D341Med (cell line): ENCODE data around the gene KIAA1671.
A peak's percentile ranks its signal among the peaks of the same experiment; 100 is the strongest.
"Not testable (repeated sequence)": the region's sequence is repeated elsewhere in the genome, so short reads cannot be mapped to it uniquely, and the experiment has no call there.

ENCODE experiments used
- DNase-seq: peaks from one replicate; pipeline ENCODE4 v3.0.0; 2012; ENCODE audit warnings: low spot score

The KIAA1671 gene

GRCh38 chr22:25174888-25175411, 222.4 kb downstream of the KIAA1671 start:
- no peak for DNase-seq

- DNase-seq = no peak
Observed at GRCh38 chr22:25176175-25176574, 223.7 kb downstream of the KIAA1671 start.

GRCh38 chr22:25176799-25177198, 224.3 kb downstream of the KIAA1671 start:
- no peak for DNase-seq

GRCh38 chr22:25177226-25177625, 224.7 kb downstream of the KIAA1671 start:
- no peak for DNase-seq

DNA sequence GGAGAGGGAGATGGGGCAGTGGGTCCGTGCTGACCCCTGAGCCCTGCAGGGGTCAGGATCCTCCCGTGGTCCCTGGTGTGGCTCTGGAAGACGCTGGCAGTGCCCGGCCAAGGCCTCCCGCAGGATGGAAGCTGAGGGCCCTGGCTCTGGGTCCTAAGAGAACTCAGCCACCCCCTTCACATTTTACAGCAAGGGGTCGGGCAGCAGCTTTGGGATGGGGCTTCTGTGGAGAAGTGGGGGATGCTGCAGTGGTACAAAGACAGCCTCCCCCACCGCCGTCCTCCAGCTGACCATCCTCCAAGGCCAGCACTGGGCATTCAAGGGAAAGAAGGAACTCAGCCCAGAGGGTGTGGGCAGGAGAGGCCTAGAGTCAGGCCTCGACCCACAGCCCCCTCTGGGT, 225.4 kb downstream of the KIAA1671 start:
- no peak for DNase-seq

GRCh38 chr22:25178348-25178747, 225.8 kb downstream of the KIAA1671 start:
- DNase-seq = not testable (repeated sequence)

DNA sequence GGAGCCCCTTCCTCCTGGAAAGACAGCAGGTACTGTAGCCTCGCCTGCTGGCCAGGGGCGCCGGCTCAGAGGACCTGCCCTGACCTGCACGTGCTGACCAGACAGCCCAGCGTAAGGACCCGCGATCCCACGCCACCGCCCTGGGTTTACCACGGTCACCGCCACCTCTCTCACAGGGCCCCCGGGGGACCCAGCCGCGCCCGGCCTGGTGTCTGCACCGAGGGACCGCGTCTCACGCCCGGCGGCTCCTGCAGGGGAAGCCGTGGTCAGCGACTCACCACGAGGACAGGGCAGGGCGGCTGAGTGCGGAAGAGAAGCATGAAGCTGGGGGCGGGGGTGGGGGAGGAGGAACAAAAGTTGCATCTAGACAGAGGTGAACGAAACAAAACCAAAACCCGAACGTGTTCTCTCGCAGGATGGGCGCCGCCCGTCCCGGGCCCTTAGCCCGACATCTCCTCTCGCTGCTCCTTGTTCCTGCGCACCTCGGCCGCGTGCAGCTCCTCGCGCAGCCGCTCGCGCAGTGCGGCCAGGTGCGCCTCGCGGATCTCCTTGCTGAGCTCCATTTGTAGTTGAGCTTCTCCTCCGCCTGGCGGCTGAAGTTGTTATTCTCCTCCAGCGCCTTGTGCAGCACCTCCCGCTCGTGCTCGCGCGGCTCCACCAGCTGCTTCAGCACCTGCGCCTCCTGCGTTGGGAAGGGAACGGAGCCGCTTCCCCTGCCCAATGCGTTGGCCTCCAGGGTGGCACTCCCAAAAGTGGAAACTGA, 226.5 kb downstream of the KIAA1671 start:
- not testable (repeated sequence) for DNase-seq

DNA sequence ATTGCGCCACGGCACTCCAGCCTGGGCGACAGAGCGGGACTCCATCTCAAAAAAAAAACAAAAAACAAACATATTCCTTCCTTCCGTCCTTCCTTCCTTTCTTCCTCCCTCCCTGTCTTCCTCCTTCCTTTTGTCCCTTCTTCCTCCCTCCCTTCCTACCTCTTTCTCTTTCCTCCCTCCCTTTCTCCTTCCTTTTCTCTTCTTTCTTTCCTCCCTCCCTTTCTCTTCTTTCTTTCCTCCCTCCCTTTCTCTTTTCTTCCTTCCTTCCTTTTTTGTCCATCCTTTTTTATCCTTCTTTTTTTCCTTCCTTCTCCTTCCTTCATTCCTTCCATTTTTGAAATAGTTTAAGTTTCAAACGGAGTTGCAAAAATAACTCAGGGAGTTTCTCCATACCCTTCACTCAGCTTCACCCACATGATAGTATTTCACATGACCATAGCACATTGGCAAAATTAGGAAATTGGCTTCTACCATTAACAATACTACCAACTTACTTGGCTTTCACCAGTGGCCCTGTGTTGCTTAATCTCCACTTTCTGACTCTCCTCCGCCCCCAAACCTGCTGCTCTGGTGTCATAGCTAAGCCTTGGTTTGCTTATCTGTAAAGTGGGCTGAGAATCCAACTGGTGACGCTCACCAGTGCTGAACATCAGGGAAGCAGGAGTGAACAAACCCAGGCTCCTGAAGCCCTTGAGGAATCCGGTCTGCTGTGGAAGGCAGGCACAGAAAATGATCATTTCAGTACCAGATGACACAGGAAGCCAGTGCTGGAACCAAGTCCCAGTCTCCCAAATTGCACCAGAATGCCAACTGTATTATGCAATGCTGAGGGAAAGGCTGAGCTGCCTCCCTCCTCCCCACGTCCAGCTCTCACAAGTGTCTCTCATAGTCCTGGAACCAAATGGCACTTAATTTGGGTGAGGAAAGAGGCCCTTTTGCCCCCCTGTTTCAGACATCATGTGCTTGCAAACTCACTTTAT, 229.9 kb downstream of the KIAA1671 start:
- no peak for DNase-seq

DNA sequence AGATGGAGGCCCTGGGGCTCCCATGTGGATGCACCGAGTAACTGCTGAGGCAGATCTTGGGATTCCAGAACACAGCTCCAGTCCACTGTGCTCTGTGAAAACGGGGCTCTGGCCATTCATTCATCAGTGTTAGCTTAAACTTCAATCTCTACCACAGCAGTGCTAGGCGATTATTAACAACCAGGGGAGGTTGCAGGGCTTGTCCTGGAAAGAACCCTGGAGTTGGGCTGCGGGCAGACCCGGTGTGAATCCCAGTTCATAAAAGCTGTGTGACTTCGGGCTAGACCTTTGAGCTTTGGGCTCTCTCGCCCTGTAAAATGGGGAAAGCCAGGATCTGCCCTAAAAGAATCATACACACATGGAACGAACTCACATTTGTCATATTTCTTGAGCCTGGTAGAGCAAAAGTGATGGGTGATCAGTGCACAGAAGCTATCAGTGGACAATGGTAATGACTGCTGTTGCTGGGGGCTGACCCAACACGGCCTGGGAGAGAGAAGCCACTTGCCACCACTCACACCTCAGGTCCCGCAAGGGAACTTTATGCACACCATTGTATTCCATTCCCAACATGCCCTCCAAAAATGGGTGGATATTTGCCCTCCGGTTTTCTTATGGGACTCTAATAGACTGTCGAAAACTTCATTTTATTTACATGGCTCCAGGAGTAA, 231.6 kb downstream of the KIAA1671 start:
- DNase-seq = no peak

DNA sequence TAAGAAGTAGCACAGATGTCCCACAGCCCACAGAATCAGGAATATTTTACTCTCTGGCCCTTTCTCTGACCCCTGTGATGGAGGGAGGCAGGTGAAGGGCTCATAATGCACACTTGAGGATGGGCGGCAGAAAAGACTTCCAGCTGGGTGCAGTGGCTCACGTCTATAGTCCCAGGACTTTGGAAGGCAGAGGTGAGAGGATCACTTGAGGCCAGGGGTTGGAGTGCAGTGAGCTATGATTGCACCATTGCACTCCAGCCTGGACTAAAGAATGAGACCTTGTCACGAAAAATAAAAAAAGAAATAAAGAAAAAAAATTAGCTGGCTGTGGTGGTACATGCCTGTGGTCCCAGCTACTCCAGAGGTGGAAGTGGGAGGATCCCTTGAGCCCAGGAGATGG, 233.6 kb downstream of the KIAA1671 start:
- no peak for DNase-seq

- DNase-seq = no peak
Observed at GRCh38 chr22:25187469-25187868, 235.0 kb downstream of the KIAA1671 start.

- peak; percentile 12 for DNase-seq
Observed at GRCh38 chr22:25192406-25192805, 239.9 kb downstream of the KIAA1671 start.

DNA sequence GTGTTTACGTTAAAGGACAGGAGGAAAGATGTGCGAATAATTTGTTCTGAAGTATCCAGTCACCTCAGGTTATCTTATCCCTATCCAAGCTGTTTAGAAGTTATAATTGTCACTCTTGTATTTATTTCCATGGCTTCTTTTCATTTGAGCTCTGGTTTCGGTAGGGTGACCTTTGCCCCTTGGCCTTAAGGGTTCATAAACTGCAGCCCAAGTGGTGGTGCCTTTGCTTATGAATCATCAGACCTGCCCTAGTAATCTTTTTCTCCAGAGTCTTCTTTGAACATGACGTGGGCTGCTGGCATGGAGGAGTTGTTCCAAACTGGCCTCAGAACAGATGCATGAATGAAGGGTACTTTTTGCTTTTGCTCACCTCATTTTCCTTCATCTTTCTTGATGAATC, 240.6 kb downstream of the KIAA1671 start:
- no peak for DNase-seq

GRCh38 chr22:25193548-25193947, 241.0 kb downstream of the KIAA1671 start:
- no peak for DNase-seq

DNA sequence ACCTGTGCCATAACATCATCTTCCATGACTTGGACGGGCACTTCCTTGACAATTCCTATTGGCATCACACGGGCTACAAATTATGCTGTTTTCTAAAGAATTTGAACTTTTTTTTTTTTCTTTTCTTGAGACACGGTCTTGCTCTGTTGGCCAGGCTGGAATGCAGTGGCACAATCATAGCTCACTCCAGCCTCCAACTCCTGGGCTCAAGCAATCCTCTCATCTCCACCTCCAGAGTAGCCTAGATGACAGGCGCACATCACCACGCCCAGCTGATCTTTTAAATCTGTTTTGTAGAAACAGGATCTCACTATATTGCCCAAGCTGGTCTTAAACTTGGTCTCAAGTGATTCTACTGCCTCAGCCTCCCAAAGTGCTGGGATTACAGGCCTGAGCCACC, 243.8 kb downstream of the KIAA1671 start:
- DNase-seq = no peak

- peak; percentile 15 for DNase-seq
Observed at GRCh38 chr22:25197340-25197739, 244.8 kb downstream of the KIAA1671 start.

DNA sequence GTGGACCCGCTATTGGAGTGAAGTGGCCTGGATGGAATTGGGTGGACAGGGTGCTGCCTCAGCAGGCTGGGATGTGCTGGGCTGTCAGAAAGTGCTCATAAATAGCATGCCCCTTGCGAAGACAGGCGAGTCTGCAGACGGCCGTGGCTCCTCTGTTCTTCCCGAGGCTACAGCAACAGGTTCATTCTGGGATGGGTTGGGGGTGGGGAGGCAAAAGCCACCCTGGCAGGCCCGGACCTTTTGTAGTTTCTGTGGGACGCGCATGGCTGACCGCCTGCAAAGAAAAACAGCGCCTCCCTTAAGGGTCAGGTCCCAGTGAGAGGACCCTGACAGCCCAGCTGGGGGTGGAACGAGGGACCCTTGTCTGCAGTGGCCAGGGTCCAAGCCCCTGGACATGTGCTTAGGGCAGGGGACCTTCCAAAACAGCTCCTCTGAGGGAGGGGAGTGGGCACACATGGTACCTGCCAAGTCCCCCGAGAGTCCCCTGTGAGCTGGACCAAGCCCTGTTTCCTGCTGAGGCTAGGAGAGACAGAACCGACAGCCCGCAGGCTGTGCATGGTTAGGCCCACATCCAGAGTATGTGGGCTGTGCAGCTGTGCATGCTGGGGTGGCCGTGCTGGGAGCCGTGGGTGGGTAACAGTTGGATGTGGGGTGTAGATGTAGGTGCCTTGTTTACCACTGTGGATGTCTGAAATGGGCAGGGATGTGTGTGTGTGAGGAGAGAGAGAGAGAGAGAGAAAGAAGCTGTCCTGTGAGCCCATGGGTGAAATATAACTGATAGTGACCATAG, 247.4 kb downstream of the KIAA1671 start, which contains the start of gene CRYBB3:
CRYBB3 (plus strand) TSS at position 128 of the 790 bp plus-strand sequence. CDS start 1,539 bp downstream, outside the sequence.
- DNase-seq = peak; percentile 29

DNA sequence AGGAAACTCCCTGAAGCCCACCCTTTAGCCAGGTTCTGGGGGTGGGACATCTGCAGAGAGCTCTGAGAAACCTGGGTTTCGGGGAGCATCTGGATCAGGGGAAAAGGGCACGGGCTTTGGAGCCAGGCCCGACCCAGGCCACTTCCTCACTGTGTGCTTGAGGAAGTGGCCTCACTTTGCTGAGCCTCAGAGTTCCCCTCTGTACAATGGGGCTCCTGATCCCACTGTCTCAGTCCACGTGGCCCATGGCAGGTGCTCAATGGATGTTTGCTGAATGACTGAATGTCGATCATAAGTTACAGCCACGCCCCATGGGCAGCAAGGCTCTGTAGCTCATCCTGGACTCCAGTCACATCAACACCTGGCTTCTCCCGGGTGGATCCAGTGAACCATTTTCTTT, 248.5 kb downstream of the KIAA1671 start:
- DNase-seq = peak; percentile 10

- DNase-seq = peak; percentile 14
Observed at GRCh38 chr22:25201557-25202273, 249.2 kb downstream of the KIAA1671 start.

GRCh38 chr22:25202290-25202921, 249.9 kb downstream of the KIAA1671 start:
- DNase-seq = peak; percentile 83
